ENCODE data around the gene CLMN. TPM values are rescaled to one million over a fixed set of nuclear protein-coding genes. Genes with fewer than 3 reads are reported as not detected.

CLMN gene
- total and polyA plus RNA-seq, 9 of the 15 experiments (the other 6 are each of a cell fraction or from before 2014, with no cell fraction given): 0.01 to 0.18 (median 0.07) TPM; not detected in 4

DNA sequence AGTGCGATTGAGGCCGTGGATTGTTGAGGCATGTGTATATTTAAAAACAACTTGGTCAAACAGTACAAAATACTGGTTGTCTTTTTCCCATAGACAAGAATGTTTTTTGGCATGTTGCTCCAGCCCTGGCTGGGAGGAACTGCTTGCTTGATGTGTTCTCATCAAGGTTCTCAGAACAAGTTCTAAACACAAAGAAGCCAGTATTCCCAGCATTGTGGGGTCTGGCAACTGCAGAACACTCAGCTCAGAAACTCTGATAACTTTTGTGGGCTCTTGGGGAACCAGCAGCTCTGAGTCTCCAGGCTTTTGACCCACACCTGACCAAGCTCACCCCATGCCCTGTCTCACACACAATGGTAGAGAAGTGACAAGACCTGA lies 135.3 kb downstream of the CLMN start:
- WGBS (ENCODE audit: insufficient coverage, low coverage, missing lambda C conversion rate): 15% methylated on average over 2 of the region's 2 CpGs
- Histone ChIP-seq H3K9me1 (ENCODE audit: control insufficient read depth, insufficient read depth, low read length) (no peaks in the 10 kb centered on the region), H2AFZ (ENCODE audit: low read depth, low read length) (no peak overlapping the region), H3K9ac (ENCODE audit: insufficient read depth in 1 of 2, low read depth in 2 of 2, low read length in 2 of 2) (no peak overlapping the region), H3K27me3 (ENCODE audit: control insufficient read depth in 2 of 2, insufficient read depth in 2 of 2, low read length in 2 of 2) (peaks cover 4 to 16% of the 10 kb centered on the region in 2 experiments; a peak in 3 of 5 replicates), H3K36me3 (ENCODE audit: control insufficient read depth, insufficient read depth, low read length) (no peaks in the 10 kb centered on the region), H3K9me3 (replicated peaks; ENCODE audit: control insufficient read depth, insufficient read depth, low read depth, low read length) (no peaks in the 10 kb centered on the region), H3K79me2 (ENCODE audit: control insufficient read depth, insufficient read depth, low read length) (no peaks in the 10 kb centered on the region), H3K4me1 (replicated peaks in 1 of 2; ENCODE audit: control insufficient read depth in 2 of 2, insufficient read depth in 2 of 2, low read length in 2 of 2) (peaks cover 0 to 14% of the 10 kb centered on the region in 2 experiments; a peak in 3 of 5 replicates), H4K20me1 (replicated peaks; ENCODE audit: control insufficient read depth, insufficient read depth, low read length) (no peaks in the 10 kb centered on the region; the same call in 1 of the 2 replicates), H3K27ac (ENCODE audit: extremely low read depth, low read depth, low read length) (no peak overlapping the region), H3K4me2 (ENCODE audit: insufficient read depth, low read length) (no peak overlapping the region), H3K4me3 (no peak overlapping the region)
- CTCF ChIA-PET (ENCODE audit: low intra/inter-chr PET ratio): no interaction called here
- POLR2A ChIA-PET: interaction anchor here (0.7 kb wide), 1 partner anchor 9 kb away, joined by 4 read pairs; no protein-coding TSS in a partner anchor
- TF ChIP-seq DIDO1 (tag; IDR thresholded peaks at IDR 0.05; ENCODE audit: low read depth) (no peak), HOXB6 (CRISPR knock-in tag; IDR thresholded peaks at IDR 0.05; ENCODE audit: borderline replicate concordance) (no peak), ZNF24 (IDR thresholded peaks at IDR 0.05) (no peak), HNRNPUL1 (IDR thresholded peaks at IDR 0.05; ENCODE audit: low read length) (no peak), SIRT6 (IDR thresholded peaks at IDR 0.05; ENCODE audit: low read depth, low read length) (no peak), LARP7 (IDR thresholded peaks at IDR 0.05) (no peak), FOSL1 (tag; conservative IDR thresholded peaks at IDR 0.05) (no peak), ZC3H8 (IDR thresholded peaks at IDR 0.05) (no peak), PML (IDR thresholded peaks at IDR 0.05; ENCODE audit: low read length) (no peak)
- TF ChIP-seq, protein P1, sequence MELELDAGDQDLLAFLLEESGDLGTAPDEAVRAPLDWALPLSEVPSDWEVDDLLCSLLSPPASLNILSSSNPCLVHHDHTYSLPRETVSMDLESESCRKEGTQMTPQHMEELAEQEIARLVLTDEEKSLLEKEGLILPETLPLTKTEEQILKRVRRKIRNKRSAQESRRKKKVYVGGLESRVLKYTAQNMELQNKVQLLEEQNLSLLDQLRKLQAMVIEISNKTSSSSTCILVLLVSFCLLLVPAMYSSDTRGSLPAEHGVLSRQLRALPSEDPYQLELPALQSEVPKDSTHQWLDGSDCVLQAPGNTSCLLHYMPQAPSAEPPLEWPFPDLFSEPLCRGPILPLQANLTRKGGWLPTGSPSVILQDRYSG (tag; conservative IDR thresholded peaks at IDR 0.05; ENCODE audit: low read depth): no peak
- BruUV-seq (replicated peaks): no TSS peak
- no peak for FAIRE-seq
- intact Hi-C loops (cut with micrococcal nuclease): no loop called here
- no peak for DNase-seq (ENCODE audit: extremely low read depth in 1 of 4, low spot score in 3 of 4)
- in situ Hi-C loops (cut with MboI): no loop called here
- ATAC-seq: no peak

Measured in K562 (cell line).